ENCODE measurements around the gene ACER2.

DNA sequence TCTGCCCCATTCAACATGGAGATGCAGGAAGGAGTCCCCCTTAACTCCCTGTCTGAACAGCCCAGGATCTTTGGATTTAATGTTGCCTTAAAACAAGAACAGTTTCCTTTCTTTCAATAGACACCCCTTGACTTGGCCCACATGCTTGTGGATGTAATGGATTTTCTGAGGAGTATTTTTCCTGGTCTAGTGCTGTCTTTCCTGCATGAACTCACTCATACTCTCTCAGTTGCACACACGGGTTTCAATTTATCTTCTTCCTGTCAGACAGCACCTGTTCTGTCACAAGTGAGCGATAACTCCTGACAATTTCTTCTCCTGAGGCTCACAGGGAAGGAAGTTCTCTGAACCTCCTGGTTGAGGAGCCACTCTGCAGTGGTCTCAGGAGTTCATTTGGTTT is 85.1 kb downstream of the ACER2 start:
- TF ChIP-seq ZNF274 (IDR thresholded peaks at IDR 0.05; ENCODE audit: low read depth, low read length): no peak
- TF ChIP-seq SUZ12 (IDR thresholded peaks at IDR 0.05; ENCODE audit: extremely low read depth, insufficient read depth, insufficient read length): no peak
- no peak for TF ChIP-seq YY1 (IDR thresholded peaks at IDR 0.05; ENCODE audit: insufficient read depth, insufficient read length)

All from NT2/D1 (cell line).